Stimulated activated CD8-positive, alpha-beta memory T cell treated with anti-CD3 and anti-CD28 coated beads, Interleukin-2, amount 100 ng/mL, for 48 hours (primary cell): Measurements from ENCODE around the gene SMC6.

ENCODE experiments used
- DNase-seq, 2 donors: peaks; one replicate each; pipeline ENCODE4 v3.0.0-alpha.2; 2020; ENCODE audit warnings: low read depth in 2 of 2

SMC6 gene, protein sequence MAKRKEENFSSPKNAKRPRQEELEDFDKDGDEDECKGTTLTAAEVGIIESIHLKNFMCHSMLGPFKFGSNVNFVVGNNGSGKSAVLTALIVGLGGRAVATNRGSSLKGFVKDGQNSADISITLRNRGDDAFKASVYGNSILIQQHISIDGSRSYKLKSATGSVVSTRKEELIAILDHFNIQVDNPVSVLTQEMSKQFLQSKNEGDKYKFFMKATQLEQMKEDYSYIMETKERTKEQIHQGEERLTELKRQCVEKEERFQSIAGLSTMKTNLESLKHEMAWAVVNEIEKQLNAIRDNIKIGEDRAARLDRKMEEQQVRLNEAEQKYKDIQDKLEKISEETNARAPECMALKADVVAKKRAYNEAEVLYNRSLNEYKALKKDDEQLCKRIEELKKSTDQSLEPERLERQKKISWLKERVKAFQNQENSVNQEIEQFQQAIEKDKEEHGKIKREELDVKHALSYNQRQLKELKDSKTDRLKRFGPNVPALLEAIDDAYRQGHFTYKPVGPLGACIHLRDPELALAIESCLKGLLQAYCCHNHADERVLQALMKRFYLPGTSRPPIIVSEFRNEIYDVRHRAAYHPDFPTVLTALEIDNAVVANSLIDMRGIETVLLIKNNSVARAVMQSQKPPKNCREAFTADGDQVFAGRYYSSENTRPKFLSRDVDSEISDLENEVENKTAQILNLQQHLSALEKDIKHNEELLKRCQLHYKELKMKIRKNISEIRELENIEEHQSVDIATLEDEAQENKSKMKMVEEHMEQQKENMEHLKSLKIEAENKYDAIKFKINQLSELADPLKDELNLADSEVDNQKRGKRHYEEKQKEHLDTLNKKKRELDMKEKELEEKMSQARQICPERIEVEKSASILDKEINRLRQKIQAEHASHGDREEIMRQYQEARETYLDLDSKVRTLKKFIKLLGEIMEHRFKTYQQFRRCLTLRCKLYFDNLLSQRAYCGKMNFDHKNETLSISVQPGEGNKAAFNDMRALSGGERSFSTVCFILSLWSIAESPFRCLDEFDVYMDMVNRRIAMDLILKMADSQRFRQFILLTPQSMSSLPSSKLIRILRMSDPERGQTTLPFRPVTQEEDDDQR

DNA sequence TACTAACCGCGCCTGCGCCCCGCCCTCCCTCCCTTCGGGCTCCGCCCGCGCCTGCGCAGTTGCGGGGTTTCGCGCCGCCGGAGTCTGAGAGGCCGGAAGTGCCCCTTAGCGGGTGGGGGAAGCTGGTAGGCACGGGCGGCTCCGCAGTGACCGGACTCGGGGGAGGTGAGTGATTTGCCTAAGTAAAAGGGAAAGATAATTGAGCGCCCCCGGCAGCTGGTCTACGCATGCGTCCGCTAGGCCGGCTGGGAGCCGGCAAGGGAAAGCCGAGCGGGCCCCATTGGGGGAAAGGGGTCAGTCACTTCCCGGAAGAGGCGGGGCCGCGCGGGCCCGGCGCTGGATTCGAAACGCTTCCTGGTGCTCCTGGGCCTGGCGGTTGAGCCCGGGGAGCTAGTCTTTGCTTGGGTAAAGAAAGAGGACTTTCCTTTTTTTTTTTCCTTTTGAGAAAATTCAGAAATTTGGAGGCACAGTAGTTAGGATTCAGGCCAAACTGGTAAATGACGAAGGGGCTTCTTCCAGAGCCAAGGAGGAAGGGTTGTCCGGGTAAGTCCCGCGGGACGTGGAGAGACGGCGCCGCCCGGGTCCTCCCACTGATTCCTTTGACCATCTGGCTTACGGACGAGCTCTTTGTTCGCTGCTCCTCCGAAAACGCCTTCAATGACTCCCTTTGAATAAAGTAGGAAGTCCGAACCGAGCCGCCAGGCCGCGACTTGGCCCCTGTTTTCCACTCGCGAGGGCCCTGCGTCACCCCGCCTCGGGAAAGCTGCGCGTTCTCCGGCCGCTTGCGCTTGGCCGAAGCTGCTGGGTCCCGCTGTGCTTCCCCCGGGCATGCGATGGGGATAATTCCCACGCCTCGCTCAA is at the start of gene SMC6, which contains the start of gene GEN1:
SMC6 (minus strand) TSS at position 8 of the 861 bp plus-strand sequence. CDS start 7,864 bp downstream, outside the sequence.
GEN1 (plus strand) TSS at position 336 of the 861 bp plus-strand sequence. CDS start 5,806 bp downstream, outside the sequence.
- DNase-seq: peak; percentile 87

DNA sequence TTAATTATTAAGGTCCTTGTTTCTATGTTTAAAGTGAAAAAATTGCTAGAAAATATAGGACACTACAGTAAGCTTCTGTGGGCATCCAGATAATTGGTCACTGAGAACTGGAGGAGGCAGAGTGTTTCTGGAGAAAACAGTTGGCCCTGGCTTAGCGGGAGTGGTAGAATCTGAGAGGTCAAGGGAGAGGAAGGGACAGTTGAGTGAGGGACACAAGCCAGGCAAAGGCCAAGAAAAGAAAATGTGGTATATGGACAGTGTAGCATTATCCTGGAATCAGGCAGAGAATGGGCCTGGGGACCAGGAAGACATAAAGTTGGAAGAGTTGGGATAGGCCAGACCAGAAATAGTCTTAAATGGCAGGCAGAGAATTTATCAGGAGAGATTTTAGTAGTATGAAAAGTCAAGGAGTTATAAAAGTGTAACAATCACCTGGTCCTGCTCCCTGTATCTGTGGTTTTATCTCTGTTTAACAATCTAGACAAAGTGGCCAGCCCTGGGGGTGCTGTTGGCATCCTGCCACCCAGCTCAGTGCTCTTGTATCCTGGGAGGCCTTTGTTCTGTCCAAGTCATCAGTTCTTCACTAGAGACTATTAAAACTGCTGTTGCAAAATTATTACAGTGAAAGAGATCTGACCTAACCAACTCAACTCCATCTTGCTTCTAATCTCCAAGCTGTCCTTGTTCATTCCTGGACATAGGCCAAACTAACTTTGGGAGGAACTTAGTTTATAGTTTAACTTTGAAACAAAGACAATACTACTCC is 47.3 kb upstream of the SMC6 start:
- DNase-seq: no peak

DNA sequence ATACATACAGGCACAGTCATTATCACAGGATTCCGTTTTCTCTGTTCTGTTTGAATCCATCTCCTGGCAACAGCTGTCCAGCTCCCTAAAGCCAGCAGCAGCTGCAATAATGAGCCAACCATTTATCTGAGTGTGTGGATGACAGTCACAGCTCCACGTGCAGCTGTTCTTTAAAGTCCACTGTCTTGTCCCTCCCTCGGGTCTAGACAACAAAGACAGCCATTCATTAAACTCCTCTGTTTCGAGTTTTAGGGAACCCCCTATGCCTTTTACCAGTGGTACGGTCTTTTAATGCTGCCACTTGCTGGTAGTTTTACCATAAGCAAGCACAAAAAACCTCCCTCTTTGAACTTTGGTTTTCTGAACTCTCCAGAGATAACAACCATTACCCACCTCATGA is 46.6 kb upstream of the SMC6 start:
- no peak for DNase-seq

DNA sequence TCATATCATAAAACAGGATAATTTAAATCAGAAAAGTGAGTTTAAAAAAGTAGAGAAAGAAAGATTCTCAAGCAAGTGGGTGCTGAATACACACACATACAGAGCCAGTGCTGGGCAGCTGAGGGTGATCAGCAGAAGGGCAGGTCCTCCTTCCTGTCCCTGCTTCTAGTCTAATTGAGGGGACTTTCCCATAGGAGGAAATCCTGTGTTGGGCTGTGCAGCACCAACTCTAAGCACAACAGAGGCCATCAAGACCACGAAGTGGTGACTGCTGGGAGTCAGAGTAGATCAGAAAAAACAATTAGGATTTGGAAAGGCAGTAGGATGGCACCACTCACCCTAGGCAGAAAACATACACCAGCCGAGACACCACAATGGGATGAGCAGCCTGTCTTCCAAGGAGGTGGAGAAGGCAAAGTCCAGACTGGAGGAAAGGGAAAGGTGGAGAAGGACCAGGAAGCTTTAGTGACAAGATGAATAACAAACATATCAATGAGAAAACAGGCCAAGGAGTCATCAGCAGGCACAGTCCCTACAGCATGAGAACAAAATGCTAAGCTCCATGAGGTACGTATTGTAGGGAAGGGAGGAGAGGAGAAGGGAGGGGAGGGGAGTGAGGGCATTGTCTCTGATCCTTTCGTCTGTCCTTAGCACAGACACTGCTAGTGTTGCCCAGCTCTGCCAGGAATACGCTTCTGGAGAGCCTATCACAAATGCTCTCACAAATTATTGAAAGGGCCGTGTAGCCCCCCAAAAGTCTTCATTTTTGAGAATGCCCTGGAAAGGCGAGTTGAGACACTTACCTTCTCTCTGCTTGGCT is 45.9 kb upstream of the SMC6 start:
- DNase-seq: no peak

DNA sequence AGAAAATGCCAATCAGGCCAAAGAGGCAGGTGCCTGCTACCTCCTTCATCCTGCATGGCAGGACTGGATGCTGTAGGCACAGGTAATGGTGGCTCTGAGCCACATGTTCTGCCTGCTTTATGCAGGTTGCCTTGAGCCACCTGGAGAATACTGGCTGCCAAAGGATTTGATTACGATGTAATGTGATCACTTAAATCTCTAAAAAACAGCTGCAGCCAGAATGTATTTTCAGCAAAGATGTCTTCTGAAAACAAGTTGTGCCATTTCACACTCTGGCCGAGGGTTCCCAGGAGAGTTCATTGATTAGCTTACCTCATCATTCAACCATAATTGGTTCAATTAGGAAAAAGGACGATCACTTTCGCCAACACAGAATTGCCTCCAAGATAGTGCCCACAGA is 44.7 kb upstream of the SMC6 start:
- no peak for DNase-seq

DNA sequence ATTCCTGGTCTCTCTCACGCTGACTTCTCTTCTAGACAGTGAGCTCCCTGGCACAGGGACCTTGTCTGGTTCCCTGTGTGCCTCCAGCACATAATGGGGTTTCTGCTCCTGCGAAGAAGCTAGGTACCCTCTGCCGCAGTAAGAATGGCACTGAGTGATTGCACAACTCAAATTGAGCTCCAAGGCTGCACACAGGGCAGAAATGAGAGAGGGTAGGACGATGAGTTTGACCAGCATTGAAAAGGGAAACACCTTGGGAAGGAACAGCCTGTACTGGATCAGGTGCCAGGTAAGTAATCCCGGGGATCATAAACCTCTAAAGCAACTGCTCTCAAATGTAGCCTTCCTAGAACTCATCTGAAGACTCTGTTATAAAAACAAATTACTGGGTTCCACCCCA is 41.7 kb upstream of the SMC6 start:
- no peak for DNase-seq

DNA sequence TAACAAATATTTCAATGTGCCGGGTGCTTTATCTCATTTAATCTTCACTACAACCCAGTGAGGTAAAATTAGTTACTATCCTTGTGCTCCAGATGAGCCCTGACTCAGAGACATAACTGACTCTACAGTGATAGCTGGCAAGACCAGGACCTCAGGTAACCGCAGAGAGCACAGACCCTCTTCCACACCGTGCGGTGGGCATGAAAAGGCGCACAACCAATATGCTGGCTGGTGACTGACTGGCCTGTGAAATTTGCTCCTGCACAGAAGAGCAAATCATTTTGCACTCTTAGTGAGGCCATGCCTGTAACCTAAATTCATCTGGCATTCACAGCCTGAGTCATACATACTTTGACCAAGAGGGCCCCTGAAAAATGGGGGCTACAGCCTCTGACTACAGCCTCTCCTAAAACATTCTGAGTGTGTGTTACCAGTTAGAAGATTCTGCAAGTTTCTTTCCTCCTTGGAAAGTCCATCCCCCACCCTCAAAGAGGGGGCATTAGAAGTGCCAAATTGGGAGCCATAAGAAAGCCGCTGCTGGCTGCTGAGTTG is 40.3 kb upstream of the SMC6 start:
- DNase-seq: no peak

DNA sequence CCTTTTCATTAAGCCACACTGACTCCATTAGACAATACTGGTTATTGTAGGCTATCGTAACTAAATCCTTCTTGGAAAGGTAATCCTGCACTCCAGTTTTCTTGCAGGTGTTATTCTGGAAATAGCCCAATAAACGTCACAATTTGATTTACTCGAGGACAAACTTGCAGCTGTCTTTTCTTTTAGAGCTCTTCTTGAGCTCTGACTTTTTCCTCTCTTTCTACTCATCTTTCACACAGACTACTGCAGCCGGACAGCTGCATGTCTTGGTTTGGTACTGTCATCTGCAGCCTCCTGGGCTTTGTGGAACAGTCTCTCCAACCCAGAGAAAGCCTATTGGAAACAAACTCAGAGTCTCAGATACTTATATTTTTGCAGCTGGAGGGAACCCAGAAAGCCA is 39.7 kb upstream of the SMC6 start:
- no peak for DNase-seq

DNA sequence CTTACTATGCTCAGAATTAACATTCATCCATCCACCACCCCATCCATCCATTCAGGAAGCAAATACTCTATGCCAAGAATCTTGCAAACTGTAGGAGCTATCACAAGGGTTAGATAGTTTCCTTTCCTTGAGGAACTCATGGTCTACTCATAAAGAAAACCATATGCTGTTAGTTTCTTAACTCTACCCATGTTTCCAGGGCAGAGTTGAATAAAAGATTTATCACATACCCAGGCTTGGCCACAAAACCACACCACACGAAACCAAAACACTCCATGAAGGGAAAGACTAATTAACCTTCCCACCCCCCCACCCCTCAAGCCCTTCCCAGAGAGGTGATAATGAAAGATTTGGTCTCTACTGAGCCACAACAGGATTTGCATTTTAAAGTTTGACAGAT is 38.9 kb upstream of the SMC6 start:
- DNase-seq: no peak

DNA sequence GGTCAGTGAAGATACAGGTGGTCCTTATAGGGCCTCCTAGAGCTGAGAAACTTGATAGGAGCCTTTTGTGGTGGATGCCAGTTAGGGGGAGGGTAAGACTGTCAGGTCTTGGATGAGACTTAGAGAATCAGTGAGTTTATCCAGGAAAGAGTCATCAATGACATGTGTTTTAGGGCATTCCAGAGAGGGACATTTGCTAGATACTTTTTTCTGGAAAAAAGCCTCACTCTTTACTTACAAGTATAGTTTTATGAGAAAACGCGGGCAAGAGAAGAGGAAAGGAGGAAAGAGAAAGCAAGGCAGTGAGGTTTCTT is 38.2 kb upstream of the SMC6 start:
- no peak for DNase-seq

DNA sequence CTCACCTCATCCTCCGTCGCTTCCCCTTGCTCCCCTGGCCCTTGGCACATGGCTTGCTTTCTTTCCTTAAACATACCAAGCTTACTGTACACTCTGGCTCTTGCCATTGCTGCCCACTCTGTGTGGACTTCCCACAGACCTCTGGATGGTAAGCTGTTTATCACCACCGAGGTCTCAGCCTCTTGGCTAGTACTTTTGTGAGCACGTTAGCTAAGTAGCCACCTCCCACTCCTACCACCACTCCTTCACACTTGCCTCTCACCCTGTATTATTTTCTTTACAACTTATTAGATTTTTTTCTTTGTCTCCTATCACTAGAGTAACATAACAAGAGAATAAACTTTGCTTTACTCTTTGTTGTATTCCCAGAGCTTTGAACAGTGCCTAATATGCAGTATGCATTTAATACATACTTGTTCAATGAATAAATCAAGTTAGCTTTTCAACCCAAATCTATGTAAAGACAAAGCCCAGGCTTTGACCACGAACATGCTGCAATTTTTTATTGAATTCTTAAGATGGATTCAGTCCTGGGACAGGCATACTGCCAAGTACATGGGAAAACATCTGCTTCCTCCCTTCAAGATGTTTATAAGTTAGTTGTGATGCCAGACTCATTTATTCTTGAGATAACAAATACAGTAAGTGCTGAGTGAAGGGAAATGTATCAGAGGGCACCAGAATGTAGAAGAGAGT is 37.7 kb upstream of the SMC6 start:
- DNase-seq: no peak

DNA sequence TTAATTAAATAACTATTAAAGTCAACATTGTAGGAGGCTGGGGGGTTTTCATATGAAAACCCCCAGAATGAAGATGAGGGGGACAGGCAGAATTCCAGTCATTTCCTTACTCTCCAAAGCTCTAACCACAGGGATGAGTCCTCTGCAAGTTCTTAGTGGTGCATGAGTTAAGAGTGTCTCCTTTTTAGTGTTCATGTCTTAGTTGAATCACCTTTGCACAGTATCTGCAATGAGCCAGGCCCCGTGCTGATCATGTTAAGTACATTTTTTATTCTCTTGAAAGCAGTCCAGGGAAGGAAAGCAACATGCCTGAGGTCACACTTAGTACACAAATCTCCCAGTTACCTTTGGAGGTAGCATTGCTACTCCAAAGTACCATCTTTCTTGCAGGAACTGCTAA is 36.9 kb upstream of the SMC6 start:
- no peak for DNase-seq

DNA sequence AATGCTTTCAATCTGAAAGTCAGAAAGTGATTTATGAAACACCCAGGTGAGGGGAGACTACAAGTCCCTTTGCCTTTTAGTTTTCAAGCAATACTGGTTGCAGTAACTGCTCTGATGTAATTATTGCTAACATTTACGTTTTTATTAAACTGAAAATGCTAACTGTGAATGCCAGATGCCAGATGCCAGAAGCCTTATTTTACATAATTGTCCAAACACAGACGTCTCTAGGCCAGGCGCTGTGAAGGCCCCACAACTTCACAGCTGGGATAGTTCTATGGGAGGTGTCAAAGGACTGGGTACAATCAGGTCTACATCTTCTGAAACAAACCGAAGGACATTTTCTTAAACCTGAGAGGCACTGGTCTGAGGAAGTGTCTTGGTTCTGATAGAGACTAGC is 35.2 kb upstream of the SMC6 start:
- DNase-seq: no peak

DNA sequence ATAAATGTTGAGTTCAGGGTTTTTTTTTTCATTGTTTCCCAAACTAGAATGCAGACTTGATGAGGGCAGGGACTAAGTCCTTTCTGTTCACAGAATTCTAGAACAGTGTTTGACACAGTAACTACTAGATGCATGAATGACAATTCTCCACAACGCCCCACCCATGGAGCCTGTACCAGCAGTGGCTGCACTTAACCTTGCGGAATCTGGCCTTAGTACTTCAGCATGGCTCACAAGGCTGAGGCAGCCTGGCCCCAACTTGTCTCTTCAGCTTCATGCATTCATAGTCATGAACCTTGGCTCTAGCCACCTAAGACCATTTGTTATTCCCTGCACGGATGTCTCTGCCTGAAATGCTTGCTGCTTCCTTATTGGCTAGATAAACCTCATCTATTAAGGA is 33.1 kb upstream of the SMC6 start:
- DNase-seq: no peak

DNA sequence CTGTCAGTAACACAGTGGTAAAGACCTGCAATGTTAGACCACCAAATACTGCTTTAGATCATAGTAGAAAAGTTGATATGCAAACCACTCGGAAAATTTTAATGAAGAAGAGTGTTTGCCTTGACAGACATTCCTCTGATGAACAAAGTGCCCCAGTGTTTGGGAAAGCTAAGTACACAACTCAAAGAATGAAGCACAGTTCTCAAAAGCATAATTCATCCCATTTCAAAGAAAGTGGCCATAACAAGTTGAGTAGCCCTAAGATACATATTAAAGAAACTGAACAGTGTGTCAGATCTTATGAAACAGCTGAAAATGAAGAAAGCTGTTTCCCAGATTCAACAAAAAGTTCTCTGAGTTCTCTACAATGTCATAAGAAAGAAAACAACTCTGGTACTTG is 27.9 kb upstream of the SMC6 start:
- DNase-seq: no peak

DNA sequence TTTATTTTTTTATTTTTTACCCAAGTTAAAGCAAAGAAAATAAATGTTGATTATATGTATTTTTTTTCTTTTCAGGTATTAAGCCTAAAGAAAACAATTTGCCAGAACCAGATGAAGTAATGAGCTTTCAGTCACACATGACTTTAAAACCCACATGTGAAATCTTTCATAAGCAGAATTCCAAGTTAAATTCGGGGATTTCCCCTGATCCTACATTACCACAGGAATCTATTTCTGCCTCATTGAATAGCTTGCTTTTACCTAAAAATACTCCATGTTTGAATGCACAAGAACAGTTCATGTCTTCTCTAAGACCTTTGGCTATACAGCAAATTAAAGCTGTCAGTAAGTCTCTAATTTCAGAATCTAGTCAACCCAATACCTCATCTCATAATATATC is 26.9 kb upstream of the SMC6 start:
- DNase-seq: no peak

DNA sequence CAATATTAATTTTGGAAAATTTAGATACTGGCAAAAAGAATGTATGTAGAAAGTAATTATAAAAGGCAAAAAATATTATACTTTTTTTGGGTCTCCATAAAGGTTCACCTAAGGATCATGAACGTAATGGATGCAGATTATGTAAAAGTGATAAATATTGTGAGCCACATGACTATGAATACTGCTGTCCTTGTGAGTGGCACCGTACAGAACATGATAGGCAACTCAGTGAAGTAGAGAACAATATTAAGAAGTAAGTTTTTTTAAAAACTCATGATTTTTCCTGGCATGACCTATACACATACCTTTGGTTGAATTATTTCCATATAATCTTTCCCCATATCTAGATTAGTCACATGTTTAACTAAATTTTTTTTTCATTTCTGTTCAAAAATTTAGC is 18.9 kb upstream of the SMC6 start:
- DNase-seq: no peak

DNA sequence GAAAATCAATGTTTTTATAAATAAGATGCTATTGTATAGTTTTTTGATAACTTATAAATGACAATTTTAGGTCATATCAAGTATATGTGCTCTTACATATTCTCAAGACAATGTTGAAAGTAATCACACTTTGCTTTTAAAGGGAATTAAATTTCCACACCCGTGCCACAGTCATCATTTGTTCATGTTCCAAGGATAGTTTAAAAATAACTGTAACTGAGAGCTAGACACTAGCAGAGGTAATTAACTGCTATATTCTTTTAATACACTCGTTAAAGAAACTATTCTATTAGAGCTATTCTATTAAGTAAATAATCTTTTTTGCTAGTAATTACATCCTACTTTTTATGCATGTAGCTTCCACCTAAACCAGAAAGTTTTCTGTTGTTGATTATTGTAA is 18.3 kb upstream of the SMC6 start:
- no peak for DNase-seq

DNA sequence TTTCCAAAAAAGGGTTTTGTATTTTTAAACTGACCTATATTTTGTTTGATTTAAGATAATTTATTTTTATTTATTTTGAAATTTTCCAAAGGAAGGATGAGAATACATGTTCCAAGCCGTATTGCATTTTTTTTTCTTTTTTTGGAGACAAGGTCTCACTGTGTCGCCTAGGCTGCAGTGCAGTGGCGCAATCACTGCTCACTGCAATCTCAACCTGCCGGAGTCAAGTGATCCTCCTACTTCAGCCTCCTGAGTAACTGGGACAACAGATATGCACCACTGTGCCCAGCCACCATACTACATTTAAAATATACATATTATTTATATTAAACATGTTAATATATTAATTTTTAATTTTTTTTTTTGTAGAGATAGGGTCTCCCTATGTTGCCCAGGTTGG is 15.3 kb upstream of the SMC6 start:
- DNase-seq: no peak
